ENCODE results near the gene ADGRF3.
"Not testable (repeated sequence)": the region's sequence is repeated elsewhere in the genome, so short reads cannot be mapped to it uniquely, and the experiment has no call there.

Gene ADGRF3

GRCh38 chr2:26317377-26318105 is 29.0 kb downstream of the ADGRF3 start:
- DNase-seq, result no peak

- no peak for DNase-seq
Measured at GRCh38 chr2:26316845-26317244, 29.7 kb downstream of the ADGRF3 start.

- no peak for DNase-seq
Measured at GRCh38 chr2:26316041-26316440, 30.5 kb downstream of the ADGRF3 start.

- no peak for DNase-seq
Measured at GRCh38 chr2:26314243-26314642, 32.3 kb downstream of the ADGRF3 start.

- no peak for DNase-seq
Measured at GRCh38 chr2:26313446-26313845, 33.1 kb downstream of the ADGRF3 start.

- no peak for DNase-seq
Measured at GRCh38 chr2:26312471-26312870, 34.1 kb downstream of the ADGRF3 start.

- DNase-seq, result no peak
Measured at GRCh38 chr2:26309921-26310320, 36.7 kb downstream of the ADGRF3 start.

GRCh38 chr2:26305540-26305939 is 41.0 kb downstream of the ADGRF3 start:
- no peak for DNase-seq

GRCh38 chr2:26305094-26305493 is 41.5 kb downstream of the ADGRF3 start:
- DNase-seq, result not testable (repeated sequence)

- DNase-seq, result no peak
Measured at GRCh38 chr2:26302846-26303245, 43.7 kb downstream of the ADGRF3 start.

GRCh38 chr2:26300234-26300925 is 46.2 kb downstream of the ADGRF3 start:
- no peak for DNase-seq

- peak in 1 of 2 experiments; percentile 10 for DNase-seq
Measured at GRCh38 chr2:26299471-26300101, 47.0 kb downstream of the ADGRF3 start.

- DNase-seq, result peak; percentile 21 to 30
Measured at GRCh38 chr2:26298638-26299393, 47.8 kb downstream of the ADGRF3 start.

- no peak for DNase-seq
Measured at GRCh38 chr2:26298286-26298637, 48.3 kb downstream of the ADGRF3 start.

GRCh38 chr2:26297061-26297460 is 49.5 kb downstream of the ADGRF3 start:
- DNase-seq, result no peak

- DNase-seq, result no peak
Measured at GRCh38 chr2:26295511-26295910, 51.1 kb downstream of the ADGRF3 start.

- DNase-seq, result no peak
Measured at GRCh38 chr2:26292646-26293045, 53.9 kb downstream of the ADGRF3 start.

GRCh38 chr2:26290001-26290400 is 56.6 kb downstream of the ADGRF3 start:
- no peak for DNase-seq

- DNase-seq, result no peak
Measured at GRCh38 chr2:26285931-26286330, 60.7 kb downstream of the ADGRF3 start.

- DNase-seq, result no peak
Measured at GRCh38 chr2:26284132-26284531, 62.5 kb downstream of the ADGRF3 start.

GRCh38 chr2:26283606-26284005 is 63.0 kb downstream of the ADGRF3 start:
- DNase-seq, result no peak

- no peak for DNase-seq
Measured at GRCh38 chr2:26281226-26281625, 65.4 kb downstream of the ADGRF3 start.

GRCh38 chr2:26279886-26280285 is 66.7 kb downstream of the ADGRF3 start:
- no peak for DNase-seq

Measured in activated CD4-positive, alpha-beta T cell treated with anti-CD3 and anti-CD28 coated beads, Interleukin-2, amount 50 U/mL, for 4 hours (primary cell).